Astrocyte of the spinal cord (primary cell): ENCODE data around the gene SLC18A3.

ENCODE experiments used
- DNase-seq: peaks from one replicate; pipeline ENCODE4 v3.0.0; 2011; ENCODE audit warnings: low read depth, low spot score
- H3K4me3 ChIP-seq: 2 replicates; pipeline ENCODE4 v1.5.1; 2011; ENCODE audit warnings: low read depth, mild to moderate bottlenecking, low read length, moderate library complexity
- CTCF ChIP-seq: IDR thresholded peaks from 2 replicates; pipeline ENCODE4 v1.5.1; 2012; ENCODE audit warnings: low read depth, mild to moderate bottlenecking, low read length, inconsistent platforms
- in situ Hi-C: cut with HindIII; loops from 2 replicates; pipeline ENCODE4 v1.10.0; 2017; ENCODE audit warnings: low sequenced_read_pairs

The SLC18A3 gene

DNA sequence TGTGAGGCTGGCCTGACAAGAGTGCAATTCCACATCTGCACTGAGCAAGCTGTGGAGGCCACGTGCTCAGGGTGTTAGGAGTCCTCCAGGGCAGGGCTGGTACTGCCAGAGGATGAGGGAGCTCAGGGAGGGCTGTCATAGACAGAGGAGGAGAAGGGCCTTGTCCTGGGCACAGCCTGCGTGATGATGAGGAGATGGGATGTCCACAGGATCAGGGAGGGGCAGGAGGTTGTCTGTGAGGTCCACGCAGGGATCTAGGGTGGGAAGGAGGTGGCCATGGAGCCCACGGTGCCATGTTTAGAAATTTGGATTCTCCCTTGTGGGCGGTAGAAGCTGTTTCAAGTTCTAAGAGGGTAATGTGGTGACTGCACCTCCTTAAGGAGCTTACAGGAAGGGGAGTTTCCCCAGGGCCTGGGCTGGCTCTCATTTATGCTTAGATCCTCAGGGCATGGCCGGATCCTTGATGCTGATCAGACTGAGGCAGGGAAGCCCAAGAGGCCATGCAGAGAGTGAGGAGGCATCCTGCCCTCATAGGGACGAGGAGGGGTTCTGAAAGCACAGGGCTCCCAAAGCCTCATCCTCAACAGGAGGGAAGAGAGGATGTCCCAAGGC is 34.0 kb downstream of the SLC18A3 start:
- H3K4me3 ChIP-seq = no peak overlapping the region
- DNase-seq = no peak
- TF ChIP-seq CTCF = no peak
- in situ Hi-C loops = no loop called here

DNA sequence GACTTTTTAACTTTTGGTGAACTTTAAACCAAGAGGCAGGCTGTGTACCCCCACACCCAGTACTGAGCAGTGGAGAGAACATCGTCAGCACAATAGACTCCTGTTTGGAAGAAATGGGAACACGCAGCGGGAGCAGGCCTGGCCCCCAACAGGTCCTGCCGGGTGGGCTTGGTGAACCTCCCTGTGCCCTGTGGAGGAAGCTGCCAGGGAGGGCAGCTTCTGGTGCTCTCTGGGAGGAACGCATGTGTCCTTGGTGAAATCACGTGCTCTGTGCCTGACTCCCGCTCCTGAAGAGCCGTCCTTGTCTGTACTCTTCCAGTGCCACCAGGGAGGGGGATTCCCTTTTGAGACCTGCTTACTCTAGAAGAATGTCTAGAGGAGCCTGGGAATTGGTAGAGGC is 35.3 kb downstream of the SLC18A3 start:
- no peak overlapping the region for H3K4me3 ChIP-seq
- no peak for DNase-seq
- TF ChIP-seq CTCF = no peak
- in situ Hi-C loops = no loop called here

DNA sequence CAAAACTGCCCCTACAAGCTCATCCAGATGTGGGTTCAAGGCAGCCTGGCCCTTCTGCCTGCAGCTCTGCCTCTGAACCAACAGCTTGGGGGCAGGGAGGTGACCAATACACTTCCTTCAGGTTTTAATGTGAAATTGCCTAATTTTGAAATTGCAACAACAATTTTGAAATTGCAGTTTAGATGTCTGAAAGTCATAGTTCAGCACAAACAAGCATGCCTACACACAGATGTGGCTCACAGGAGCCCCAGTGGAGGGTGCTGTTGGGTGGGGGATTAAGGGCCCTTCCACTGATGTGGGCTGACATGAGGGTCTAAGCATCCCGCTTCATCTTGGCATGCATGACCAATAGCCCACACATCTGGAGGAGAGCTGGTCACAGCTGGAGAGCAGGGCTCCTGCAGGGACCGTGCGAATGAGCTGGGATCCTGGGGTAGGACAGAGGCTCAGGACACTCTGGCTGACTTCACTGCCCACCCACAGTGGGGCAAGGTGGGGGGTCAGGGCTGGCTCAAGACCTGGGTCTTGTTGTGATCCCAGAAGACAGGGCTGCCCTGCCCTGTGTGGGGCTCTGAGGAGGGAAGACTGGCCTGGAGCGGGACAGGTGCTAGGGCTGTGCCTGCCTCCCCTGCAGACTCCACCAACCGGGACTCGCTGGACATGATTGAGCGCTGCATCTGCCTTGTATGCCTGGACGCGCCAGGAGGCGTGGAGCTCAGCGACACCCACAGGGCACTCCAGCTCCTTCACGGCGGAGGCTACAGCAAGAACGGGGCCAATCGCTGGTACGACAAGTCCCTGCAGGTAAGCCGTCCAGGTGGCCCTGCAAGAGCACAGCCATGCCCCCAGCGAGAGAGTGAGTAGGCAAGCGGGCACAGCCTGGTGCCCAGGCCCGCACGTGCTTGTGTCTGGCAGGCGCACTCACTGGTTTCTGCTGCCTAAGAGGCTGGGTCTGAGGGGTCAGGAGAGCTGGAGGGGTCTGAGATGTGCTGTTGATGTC is 36.1 kb downstream of the SLC18A3 start:
- DNase-seq = no peak
- in situ Hi-C loops = no loop called here
- TF ChIP-seq CTCF = no peak
- H3K4me3 ChIP-seq = no peak overlapping the region

GRCh38 chr10:49647554-49647953 is 37.4 kb downstream of the SLC18A3 start:
- H3K4me3 ChIP-seq = no peak overlapping the region
- TF ChIP-seq CTCF = no peak
- in situ Hi-C loops = no loop called here
- no peak for DNase-seq

GRCh38 chr10:49647985-49648795 is 38.1 kb downstream of the SLC18A3 start:
- DNase-seq = no peak
- no peak overlapping the region for H3K4me3 ChIP-seq
- in situ Hi-C loops = no loop called here
- no peak for TF ChIP-seq CTCF

GRCh38 chr10:49649294-49649693 is 39.2 kb downstream of the SLC18A3 start:
- in situ Hi-C loops = no loop called here
- peak; percentile 2 for DNase-seq
- no peak overlapping the region for H3K4me3 ChIP-seq
- no peak for TF ChIP-seq CTCF
